T-helper 17 cell (primary cell): ENCODE results near the gene RC3H2. TPM values are rescaled to one million over a fixed set of nuclear protein-coding genes. Genes with fewer than 3 reads are reported as not detected.

Source experiments
- ATAC-seq: fragments of 150-1000 bp; cut with Tn5 transposase; 2 replicates; pipeline ENCODE4 v1.10.0; 2021; ENCODE audit warnings: mild to moderate bottlenecking, moderate library complexity
- DNase-seq, 3 donors: peaks; one replicate each; pipeline versions ENCODE4 v3.0.0 to v3.0.0-alpha.2; 2020 to 2021
- H3K9me3 ChIP-seq: one replicate; pipeline ENCODE4 v1.7.0; 2013; ENCODE audit warnings: low read length, mild to moderate bottlenecking; ENCODE audit not compliant: control insufficient read depth, poor library complexity, severe bottlenecking
- H3K27ac Mint-ChIP-seq: one replicate; pipeline ENCODE4 v1.8.0; 2022; ENCODE audit warnings: mild to moderate bottlenecking, moderate library complexity, mixed read lengths
- H3K27me3 Mint-ChIP-seq: one replicate; pipeline ENCODE4 v1.8.0; 2022; ENCODE audit warnings: mixed read lengths
- H3K36me3 Mint-ChIP-seq: one replicate; pipeline ENCODE4 v1.8.0; 2022; ENCODE audit warnings: low read depth, mixed read lengths
- H3K4me1 Mint-ChIP-seq: one replicate; pipeline ENCODE4 v1.8.0; 2022; ENCODE audit warnings: mild to moderate bottlenecking, mixed read lengths
- H3K4me3 Mint-ChIP-seq: one replicate; pipeline ENCODE4 v1.8.0; 2022; ENCODE audit warnings: mild to moderate bottlenecking, moderate library complexity, mixed read lengths
- total RNA-seq, 4 donors: library from RNA in 2 of 4; stranded (reverse) in 2 of 4; gene quantifications; one replicate each; pipeline ENCODE4 v1.2.3 and lab custom pipeline; 2022 to 2026

RC3H2 gene
- total RNA-seq, 2 donors from 2014 or later, result 51.5 to 69.6 TPM

DNA sequence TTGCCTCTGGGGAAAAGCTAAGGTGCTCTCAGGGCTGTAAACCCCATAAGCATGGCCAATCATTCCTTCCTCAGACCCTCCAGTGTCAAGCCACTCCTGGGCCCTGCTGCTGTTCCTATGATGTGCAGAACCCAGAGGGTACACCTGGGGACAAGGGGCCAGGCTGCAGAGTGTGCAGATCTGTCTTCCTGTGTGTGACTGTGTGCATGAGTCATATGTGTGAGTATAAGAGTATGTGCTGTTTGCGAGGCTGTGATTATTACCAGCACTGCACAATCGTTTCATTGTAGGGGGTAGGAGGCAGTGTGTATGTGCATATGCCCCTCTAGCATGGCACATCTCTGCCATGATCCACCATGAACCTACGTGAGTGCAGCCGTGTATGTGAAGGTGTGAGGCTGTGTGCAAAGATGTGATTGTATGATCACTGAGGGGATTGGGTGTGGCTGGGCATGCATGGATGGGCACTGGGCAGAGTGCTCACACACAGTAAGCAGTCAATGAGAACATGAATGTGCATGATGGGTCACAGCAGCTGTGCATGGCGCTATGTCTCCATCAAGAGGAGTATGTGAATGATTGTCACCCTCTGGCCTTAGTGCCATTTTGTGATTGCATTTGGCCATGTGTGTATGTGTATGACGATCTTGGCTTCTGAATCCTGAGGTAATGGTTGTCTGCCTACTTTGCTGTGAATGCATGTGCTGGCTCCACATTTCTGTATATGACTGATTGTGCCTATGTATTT is 107.7 kb downstream of the RC3H2 start:
- no peak for DNase-seq

More for the DNA sequence above, 107.7 kb downstream of the RC3H2 start:
- Mint-ChIP-seq H3K4me3 (no peak overlapping the region), H3K27me3 (no peaks in the 10 kb centered on the region), H3K4me1 (no peaks in the 10 kb centered on the region), H3K36me3 (no peaks in the 10 kb centered on the region), H3K27ac (no peak overlapping the region)
- H3K9me3 ChIP-seq, result no peaks in the 10 kb centered on the region
- ATAC-seq, result no peak

Other genes with a start within 250 kb of the RC3H2 start
- not detected for gene OR1B1, start 247.7 kb downstream of the RC3H2 start, total RNA-seq
- gene OR1L1, start 243.6 kb downstream of the RC3H2 start, total RNA-seq, result not detected
- not detected for gene OR1L3, start 230.2 kb downstream of the RC3H2 start, total RNA-seq
- not detected for gene OR1L4, start 181.4 kb downstream of the RC3H2 start, total RNA-seq
- not detected for gene OR1L6, start 163.1 kb downstream of the RC3H2 start, total RNA-seq
- gene OR5C1, start 116.4 kb downstream of the RC3H2 start, total RNA-seq, result not detected
- gene OR1K1, start 105.2 kb downstream of the RC3H2 start, total RNA-seq, result not detected
- gene PDCL, start 76.8 kb downstream of the RC3H2 start, total RNA-seq, result 10 to 100 TPM; 13.6 to 14.4 TPM
- gene ZBTB6, start 8.0 kb upstream of the RC3H2 start, total RNA-seq, result 1 to 10 TPM; 3.7 to 4.7 TPM
- gene ZBTB26, start 26.2 kb upstream of the RC3H2 start, total RNA-seq, result 1 to 10 TPM; 6.9 to 7.2 TPM
- gene RABGAP1, start 35.7 kb upstream of the RC3H2 start, total RNA-seq, result 10 to 100 TPM; 33.8 to 36.7 TPM
- 1 to 10 TPM in 1 of 2 donors, not detected in 1; 1.6 TPM for gene GPR21, start 128.3 kb upstream of the RC3H2 start, total RNA-seq